Ureter (tissue), 1 donor: ENCODE measurements around the gene NCBP3. TPM values are rescaled to one million over a fixed set of nuclear protein-coding genes. Genes with fewer than 3 reads are reported as not detected.

Source experiments
- DNase-seq: peaks from one replicate; pipeline ENCODE4 v3.0.0-alpha.2; 2020; ENCODE audit warnings: low spot score
- total RNA-seq: library from RNA; stranded (reverse); gene quantifications from one replicate; pipeline ENCODE4 v1.2.4, GENCODE V29; 2023
- donor health status: DM: yes; HTN: yes; CAD: no.

NCBP3 gene
- total RNA-seq, 1 donor from 2014 or later = 46.1 TPM

GRCh38 chr17:3754458-3755334 is 91.3 kb downstream of the NCBP3 start:
- DNase-seq = peak; percentile 92

DNA sequence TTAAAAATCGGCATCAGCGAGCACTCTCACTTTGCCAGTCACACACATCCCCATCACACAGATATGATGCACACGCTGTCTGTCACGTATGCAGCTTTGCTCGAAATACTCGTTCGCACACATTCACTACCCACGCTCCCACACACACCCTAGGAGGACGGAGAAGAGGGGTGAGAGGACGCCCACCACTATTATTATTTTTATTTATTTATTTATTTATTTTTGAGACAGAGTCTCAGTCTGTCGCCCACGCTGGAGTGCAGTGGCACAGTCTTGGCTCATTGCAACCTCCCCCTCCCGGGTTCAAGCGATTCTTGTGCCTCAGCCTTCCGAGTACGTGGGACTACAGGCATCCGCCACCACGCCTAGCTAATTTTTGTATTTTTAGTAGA is 92.0 kb downstream of the NCBP3 start:
- no peak for DNase-seq

DNA sequence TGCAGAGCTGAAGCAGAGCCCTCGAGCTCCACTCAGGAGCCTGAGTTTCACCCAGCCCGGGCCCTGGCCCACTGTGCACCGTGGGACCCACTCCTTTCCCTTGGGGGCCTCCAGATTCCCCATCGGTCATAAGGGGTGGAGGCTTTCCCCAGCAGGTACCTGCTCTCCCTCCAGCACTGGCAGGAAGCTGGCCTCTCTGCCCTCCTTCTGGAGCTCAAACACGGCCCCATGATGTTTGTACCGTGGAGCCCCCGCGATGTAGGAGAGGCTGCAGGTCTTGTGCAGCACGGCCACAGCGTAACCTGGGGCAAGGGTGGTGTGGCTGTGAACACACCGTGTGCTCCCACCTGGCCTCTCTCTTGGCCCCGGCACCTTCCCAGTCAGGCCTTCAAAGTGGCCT is 92.4 kb downstream of the NCBP3 start:
- DNase-seq = no peak

Other genes with a start within 250 kb of the NCBP3 start
- gene TRPV1, start 236.8 kb downstream of the NCBP3 start, total RNA-seq = 9.0 TPM
- gene SHPK, start 210.0 kb downstream of the NCBP3 start, total RNA-seq = 22.8 TPM
- gene CTNS, start 209.5 kb downstream of the NCBP3 start, total RNA-seq = 11.7 TPM
- 152 TPM for gene TAX1BP3, start 177.7 kb downstream of the NCBP3 start, total RNA-seq
- 24.3 TPM for gene EMC6, start 177.4 kb downstream of the NCBP3 start, total RNA-seq
- gene P2RX5, start 150.1 kb downstream of the NCBP3 start, total RNA-seq = 3.0 TPM
- 0.31 TPM for gene HASPIN, start 122.3 kb downstream of the NCBP3 start, total RNA-seq
- gene ITGAE, start 45.1 kb downstream of the NCBP3 start, total RNA-seq = 28.5 TPM
- gene CAMKK1, start 46.8 kb upstream of the NCBP3 start, total RNA-seq = 7.8 TPM
- 44.3 TPM for gene P2RX1, start 70.2 kb upstream of the NCBP3 start, total RNA-seq
- 36.3 TPM for gene ATP2A3, start 118.2 kb upstream of the NCBP3 start, total RNA-seq